GM18951 (cell line): ENCODE measurements around the gene ATP13A5.

ENCODE experiments used
- POLR2A ChIP-seq: IDR thresholded peaks from 4 replicates; pipeline ENCODE4 v1.6.1; 2011; ENCODE audit warnings: mild to moderate bottlenecking; ENCODE audit not compliant: insufficient read length, insufficient read depth; ENCODE audit errors: extremely low read depth
- in situ Hi-C: fragments of 300-500 bp; cut with MboI; formaldehyde crosslinking; loops from one replicate; pipeline ENCODE4 v1.12.0; 2022; ENCODE audit warnings: low sequenced_read_pairs, mixed read lengths, inconsistent platforms; ENCODE audit not compliant: unreplicated experiment

The ATP13A5 gene

GRCh38 chr3:193377591-193377990, 962 bp downstream of the ATP13A5 start:
- no peak for TF ChIP-seq POLR2A
- in situ Hi-C loops: no loop called here

- in situ Hi-C loops: no loop called here
- TF ChIP-seq POLR2A: no peak
These were observed 2.9 kb downstream of the ATP13A5 start for GRCh38 chr3:193375614-193376013.

GRCh38 chr3:193372783-193373182, 5.8 kb downstream of the ATP13A5 start:
- TF ChIP-seq POLR2A: no peak
- in situ Hi-C loops: no loop called here

GRCh38 chr3:193367868-193368267, 10.7 kb downstream of the ATP13A5 start:
- in situ Hi-C loops: no loop called here
- TF ChIP-seq POLR2A: no peak

- no peak for TF ChIP-seq POLR2A
- in situ Hi-C loops: no loop called here
These were observed 21.3 kb downstream of the ATP13A5 start for GRCh38 chr3:193357291-193357690.

GRCh38 chr3:193354423-193354822, 24.1 kb downstream of the ATP13A5 start:
- no peak for TF ChIP-seq POLR2A
- in situ Hi-C loops: no loop called here

GRCh38 chr3:193350744-193351143, 27.8 kb downstream of the ATP13A5 start:
- in situ Hi-C loops: no loop called here
- no peak for TF ChIP-seq POLR2A

- TF ChIP-seq POLR2A: no peak
These were observed 29.9 kb downstream of the ATP13A5 start for GRCh38 chr3:193348686-193349085.

GRCh38 chr3:193347521-193348501, 30.7 kb downstream of the ATP13A5 start:
- in situ Hi-C loops: no loop called here
- TF ChIP-seq POLR2A: no peak

More at GRCh38 chr3:193348686-193349085, 29.9 kb downstream of the ATP13A5 start:
- in situ Hi-C loops: no loop called here

- in situ Hi-C loops: no loop called here
These were observed 32.3 kb downstream of the ATP13A5 start for GRCh38 chr3:193346259-193346658.

GRCh38 chr3:193345431-193345830, 33.1 kb downstream of the ATP13A5 start:
- no peak for TF ChIP-seq POLR2A
- in situ Hi-C loops: no loop called here

More at GRCh38 chr3:193346259-193346658, 32.3 kb downstream of the ATP13A5 start:
- TF ChIP-seq POLR2A: no peak

- no peak for TF ChIP-seq POLR2A
- in situ Hi-C loops: no loop called here
These were observed 34.1 kb downstream of the ATP13A5 start for GRCh38 chr3:193344486-193344885.

- TF ChIP-seq POLR2A: no peak
These were observed 34.8 kb downstream of the ATP13A5 start for GRCh38 chr3:193343726-193344222.

GRCh38 chr3:193342551-193342950, 36.0 kb downstream of the ATP13A5 start:
- TF ChIP-seq POLR2A: no peak
- in situ Hi-C loops: no loop called here

More at GRCh38 chr3:193343726-193344222, 34.8 kb downstream of the ATP13A5 start:
- in situ Hi-C loops: no loop called here
